Measurements from ENCODE around the gene PCDHGB7.
"Not testable (repeated sequence)": the region's sequence is repeated elsewhere in the genome, so short reads cannot be mapped to it uniquely, and the experiment has no call there.

Gene PCDHGB7

DNA sequence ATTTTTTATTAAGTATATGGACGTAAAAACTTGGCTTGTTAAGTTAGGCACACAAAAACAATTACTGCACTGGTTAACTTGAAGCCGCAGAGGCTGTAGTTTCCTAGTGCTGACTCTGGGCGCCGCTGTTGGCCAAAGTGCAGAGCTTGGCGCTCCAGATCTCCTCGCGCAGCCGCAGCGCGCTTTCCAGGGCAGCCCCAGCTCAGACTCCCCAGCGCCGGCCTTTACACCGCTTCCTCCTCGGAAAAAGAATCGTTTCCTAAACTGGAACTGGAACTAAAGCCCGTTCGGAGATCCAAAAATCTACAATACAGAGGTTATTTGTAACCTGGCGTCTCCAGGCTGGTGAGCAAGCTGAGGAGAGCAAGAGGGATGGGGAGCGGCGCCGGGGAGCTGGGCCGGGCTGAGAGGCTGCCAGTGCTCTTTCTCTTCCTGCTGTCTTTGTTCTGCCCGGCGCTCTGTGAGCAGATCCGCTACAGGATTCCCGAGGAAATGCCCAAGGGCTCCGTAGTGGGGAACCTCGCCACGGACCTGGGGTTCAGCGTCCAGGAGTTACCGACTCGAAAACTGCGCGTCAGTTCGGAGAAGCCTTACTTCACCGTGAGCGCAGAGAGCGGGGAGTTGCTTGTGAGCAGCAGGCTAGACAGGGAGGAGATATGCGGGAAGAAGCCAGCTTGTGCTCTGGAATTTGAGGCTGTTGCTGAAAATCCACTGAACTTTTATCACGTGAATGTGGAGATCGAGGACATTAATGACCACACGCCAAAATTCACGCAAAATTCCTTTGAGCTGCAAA lies 19.5 kb upstream of the PCDHGB7 start, which contains the start of gene PCDHGB5:
TSS of gene PCDHGB5 (plus strand) at position 192 of the 796 bp plus-strand sequence. CDS start at position 373, 181 bp downstream.
- peak; percentile 60 for DNase-seq

DNA sequence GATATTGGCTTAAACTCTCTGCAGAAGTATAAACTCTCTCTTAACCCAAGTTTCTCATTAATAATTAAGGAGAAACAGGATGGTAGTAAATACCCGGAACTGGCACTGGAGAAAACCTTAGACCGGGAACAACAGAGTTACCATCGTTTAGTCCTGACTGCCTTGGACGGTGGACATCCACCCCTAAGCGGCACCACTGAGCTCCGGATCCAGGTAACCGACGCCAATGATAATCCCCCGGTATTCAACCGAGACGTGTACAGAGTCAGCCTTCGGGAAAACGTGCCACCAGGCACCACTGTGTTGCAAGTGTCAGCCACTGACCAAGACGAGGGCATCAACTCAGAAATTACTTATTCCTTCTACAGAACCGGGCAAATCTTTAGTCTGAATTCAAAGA lies 18.9 kb upstream of the PCDHGB7 start:
- no peak for DNase-seq

DNA sequence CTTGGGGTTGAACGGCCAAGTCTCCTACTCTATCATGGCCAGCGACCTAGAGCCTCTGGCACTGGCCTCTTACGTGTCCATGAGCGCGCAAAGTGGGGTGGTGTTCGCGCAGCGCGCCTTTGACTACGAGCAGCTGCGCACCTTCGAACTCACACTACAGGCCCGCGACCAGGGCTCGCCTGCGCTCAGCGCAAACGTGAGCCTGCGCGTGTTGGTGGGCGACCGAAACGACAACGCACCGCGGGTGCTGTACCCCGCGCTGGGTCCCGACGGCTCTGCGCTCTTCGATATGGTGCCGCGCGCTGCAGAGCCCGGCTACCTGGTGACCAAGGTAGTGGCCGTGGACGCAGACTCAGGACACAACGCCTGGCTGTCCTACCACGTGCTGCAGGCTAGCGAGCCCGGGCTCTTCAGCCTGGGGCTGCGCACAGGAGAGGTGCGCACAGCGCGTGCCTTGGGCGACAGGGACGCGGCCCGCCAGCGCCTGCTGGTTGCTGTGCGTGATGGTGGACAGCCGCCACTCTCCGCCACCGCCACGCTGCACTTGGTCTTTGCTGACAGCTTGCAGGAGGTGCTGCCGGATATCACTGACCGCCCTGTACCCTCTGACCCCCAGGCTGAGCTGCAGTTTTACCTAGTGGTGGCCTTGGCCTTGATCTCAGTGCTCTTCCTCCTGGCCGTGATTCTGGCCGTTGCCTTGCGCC lies 17.8 kb upstream of the PCDHGB7 start:
- no peak for DNase-seq

DNA sequence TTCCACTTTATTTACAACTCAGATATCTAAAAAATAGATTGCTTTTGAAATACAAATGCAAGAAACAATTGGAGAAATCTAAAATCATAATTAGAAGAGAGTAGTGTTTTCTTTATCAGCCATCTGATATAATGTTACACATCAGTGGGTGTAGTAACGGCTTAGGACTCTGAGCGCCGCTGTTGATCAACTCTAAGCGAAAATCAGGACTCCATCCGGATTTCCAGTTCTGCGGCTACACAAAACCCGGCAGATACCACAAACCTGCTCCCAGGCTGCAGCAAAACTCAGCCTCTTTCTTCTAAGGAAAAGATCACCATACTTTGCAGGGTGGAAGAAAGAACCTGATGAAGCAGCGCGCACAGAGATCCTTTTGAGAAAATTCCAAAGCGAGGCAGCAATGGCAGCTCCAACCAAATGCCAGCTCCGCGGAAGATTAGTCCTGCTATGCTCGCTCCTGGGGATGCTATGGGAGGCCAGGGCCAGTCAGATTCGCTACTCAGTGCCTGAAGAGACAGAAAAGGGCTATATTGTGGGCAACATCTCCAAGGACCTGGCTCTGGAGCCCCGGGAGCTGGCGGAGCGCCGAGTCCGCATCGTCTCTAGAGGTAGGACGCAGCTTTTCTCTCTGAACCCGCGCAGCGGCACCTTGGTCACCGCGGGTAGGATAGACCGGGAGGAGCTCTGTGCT lies 14.8 kb upstream of the PCDHGB7 start, which contains the start of gene PCDHGA9:
TSS of gene PCDHGA9 (plus strand) at position 226 of the 691 bp plus-strand sequence. CDS start at position 401, 175 bp downstream.
- peak; percentile 37 for DNase-seq

DNA sequence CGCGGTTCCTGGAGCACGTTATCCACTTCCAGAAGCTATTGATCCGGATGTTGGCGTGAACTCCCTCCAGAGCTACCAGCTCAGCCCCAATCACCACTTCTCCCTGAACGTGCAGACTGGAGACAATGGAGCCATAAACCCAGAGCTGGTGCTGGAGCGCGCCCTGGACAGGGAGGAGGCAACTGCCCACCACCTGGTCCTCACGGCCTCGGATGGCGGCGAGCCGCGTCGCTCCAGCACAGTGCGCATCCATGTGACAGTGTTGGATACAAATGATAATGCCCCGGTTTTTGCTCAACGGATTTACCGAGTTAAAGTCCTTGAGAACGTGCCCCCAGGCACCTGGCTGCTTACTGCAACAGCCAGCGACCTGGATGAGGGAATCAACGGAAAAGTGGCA lies 14.1 kb upstream of the PCDHGB7 start:
- DNase-seq = no peak

DNA sequence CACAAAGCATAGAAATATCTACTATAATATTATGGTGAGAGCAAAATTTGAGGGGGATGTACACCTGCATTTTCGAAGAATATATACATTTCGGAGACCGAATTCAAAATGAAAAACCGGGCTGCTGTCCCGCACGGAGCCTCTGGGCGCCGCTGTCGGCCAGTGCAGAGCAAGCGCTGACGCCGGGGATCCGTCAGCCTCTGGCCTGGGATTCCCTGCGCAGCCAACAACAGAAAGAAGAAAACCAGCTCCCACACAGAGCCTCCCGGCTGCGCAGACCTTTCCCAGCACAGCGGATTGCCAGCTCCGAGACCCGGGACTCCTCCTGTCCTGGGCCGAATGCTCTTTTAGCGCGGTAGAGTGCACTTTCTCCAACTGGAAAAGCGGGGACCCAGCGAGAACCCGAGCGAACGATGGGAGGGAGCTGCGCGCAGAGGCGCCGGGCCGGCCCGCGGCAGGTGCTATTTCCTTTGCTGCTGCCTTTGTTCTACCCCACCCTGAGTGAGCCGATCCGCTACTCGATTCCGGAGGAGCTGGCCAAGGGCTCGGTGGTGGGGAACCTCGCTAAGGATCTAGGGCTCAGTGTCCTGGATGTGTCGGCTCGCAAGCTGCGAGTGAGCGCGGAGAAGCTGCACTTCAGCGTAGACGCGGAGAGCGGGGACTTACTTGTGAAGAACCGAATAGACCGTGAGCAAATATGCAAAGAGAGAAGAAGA lies 9.5 kb upstream of the PCDHGB7 start, which contains the start of gene PCDHGB6:
TSS of gene PCDHGB6 (plus strand) at position 232 of the 716 bp plus-strand sequence. CDS start at position 414, 182 bp downstream.
- DNase-seq = peak; percentile 64

DNA sequence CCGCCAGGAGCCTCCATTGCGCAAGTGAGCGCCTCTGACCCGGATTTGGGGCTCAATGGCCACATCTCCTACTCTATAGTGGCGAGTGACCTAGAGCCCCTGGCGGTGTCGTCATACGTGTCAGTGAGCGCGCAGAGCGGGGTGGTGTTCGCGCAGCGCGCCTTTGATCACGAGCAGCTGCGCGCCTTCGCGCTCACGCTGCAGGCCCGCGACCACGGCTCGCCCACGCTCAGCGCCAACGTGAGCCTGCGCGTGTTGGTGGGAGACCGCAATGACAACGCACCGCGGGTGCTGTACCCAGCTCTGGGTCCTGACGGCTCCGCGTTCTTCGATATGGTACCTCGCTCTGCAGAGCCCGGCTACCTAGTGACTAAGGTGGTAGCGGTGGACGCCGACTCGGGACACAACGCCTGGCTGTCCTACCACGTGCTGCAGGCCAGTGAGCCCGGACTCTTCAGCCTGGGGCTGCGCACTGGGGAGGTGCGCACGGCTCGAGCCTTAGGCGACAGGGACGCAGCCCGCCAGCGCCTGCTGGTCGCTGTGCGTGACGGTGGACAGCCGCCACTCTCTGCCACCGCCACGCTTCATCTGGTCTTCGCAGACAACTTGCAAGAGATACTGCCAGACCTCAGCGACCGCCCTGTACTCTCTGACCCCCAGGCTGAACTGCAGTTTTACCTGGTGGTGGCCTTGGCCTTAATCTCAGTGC lies 7.7 kb upstream of the PCDHGB7 start:
- DNase-seq = no peak

DNA sequence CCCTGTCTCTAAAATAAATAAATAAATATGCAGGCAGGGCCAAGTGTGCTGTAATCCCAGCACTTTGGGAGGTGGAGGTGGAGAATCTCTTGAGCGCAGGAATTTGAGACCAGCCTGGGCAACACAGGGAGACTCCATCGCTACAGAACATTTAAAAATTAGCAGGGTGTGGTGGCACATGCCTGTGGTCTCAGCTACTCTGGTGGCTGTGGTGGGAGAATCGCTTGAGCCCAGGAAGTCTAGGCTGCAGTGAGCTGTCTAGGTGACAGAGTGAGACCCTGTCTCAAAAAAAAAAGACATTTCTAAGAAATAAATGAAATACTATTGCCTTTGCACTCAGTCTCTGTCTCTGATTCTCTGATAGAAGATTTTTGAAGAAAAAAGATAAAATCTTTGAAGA lies 5.9 kb upstream of the PCDHGB7 start:
- DNase-seq = no peak

DNA sequence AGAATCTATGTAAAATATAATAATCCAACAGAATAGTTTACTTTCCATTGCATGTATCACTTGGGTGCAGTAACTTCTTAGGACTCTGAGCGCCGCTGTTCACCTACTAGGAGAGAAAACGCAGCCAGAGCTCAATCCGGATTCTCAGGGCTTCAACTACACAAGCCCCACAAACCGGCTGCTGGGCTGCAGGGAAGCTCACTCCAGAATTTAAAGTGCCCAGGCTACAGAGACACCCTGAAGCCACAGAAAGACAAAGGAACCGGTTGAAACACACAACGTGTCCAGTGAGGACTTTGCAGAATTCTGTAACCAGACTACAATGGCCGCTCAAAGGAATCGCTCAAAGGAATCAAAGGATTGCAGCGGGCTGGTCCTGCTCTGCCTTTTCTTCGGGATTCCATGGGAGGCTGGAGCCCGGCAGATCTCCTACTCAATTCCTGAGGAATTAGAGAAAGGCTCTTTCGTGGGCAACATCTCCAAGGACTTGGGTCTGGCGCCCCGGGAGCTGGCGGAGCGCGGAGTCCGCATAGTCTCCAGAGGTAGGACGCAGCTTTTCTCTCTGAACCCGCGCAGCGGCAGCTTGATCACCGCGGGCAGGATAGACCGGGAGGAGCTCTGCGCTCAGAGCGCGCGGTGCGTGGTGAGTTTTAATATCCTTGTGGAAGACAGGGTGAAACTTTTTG lies 4.5 kb upstream of the PCDHGB7 start, which contains the start of gene PCDHGA10:
TSS of gene PCDHGA10 (plus strand) at position 134 of the 686 bp plus-strand sequence. CDS start at position 323, 189 bp downstream.
- peak; percentile 65 for DNase-seq

DNA sequence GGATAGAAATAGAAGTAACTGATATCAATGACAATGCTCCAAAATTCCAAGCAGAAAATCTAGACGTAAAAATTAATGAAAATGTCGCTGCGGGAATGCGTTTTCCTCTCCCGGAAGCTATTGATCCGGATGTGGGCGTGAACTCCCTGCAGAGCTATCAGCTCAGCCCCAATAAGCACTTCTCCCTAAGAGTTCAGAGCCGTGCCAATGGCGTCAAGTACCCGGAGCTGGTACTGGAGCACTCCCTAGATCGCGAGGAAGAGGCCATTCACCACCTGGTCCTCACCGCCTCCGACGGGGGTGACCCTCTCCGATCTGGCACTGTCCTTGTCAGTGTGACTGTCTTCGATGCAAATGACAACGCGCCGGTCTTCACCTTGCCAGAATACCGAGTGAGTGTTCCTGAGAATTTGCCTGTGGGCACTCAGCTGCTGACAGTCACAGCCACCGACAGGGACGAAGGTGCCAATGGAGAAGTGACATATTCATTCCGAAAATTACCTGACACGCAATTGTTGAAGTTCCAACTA lies 3.9 kb upstream of the PCDHGB7 start:
- no peak for DNase-seq

DNA sequence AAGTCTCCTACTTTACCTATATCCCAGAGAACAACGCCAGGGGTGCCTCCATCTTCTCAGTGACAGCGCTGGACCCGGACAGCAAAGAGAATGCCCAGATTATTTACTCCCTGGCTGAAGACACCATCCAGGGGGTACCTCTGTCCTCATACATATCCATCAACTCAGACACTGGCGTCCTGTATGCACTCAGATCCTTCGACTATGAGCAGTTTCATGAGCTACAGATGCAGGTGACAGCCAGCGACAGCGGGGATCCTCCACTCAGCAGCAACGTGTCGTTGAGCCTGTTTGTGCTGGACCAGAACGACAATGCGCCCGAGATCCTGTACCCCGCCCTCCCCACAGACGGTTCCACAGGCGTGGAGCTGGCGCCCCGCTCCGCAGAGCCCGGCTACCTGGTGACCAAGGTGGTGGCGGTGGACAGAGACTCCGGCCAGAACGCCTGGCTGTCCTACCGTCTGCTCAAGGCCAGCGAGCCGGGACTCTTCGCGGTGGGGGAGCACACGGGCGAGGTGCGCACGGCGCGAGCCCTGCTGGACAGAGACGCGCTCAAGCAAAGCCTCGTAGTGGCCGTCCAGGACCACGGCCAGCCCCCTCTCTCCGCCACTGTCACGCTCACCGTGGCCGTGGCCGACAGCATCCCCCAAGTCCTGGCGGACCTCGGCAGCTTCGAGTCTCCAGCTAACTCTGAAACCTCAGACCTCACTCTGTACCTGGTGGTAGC lies 2.8 kb upstream of the PCDHGB7 start:
- not testable (repeated sequence) for DNase-seq

DNA sequence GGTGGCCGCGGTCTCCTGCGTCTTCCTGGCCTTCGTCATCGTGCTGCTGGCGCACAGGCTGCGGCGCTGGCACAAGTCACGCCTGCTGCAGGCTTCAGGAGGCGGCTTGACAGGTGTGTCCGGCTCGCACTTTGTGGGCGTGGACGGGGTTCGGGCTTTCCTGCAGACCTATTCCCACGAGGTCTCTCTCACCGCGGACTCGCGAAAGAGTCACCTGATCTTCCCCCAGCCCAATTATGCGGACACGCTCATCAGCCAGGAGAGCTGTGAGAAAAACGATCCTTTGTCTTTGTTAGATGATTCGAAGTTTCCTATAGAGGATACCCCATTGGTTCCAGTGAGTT lies 2.2 kb upstream of the PCDHGB7 start:
- not testable (repeated sequence) for DNase-seq

DNA sequence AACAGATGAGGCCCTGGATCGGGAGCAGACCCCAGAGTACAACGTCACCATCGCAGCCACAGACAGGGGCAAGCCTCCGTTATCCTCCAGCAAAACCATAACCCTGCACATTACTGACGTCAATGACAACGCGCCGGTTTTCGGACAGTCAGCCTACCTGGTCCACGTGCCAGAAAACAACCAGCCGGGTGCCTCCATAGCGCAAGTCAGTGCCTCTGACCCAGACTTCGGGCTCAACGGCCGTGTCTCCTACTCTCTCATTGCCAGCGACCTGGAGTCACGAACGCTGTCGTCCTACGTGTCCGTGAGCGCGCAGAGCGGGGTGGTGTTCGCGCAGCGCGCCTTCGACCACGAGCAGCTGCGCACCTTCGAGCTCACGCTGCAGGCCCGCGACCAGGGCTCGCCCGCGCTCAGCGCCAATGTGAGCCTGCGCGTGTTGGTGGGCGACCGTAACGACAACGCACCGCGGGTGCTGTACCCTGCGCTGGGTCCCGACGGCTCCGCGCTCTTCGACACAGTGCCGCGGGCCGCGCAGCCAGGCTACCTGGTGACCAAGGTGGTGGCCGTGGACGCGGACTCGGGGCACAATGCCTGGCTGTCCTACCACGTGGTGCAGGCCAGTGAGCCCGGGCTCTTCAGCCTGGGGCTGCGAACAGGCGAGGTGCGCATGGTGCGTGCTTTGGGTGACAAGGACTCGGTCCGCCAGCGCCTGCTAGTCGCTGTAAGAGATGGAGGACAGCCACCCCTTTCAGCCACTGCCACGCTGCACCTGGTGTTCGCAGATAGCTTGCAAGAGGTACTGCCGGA lies 1.8 kb downstream of the PCDHGB7 start:
- no peak for DNase-seq

DNA sequence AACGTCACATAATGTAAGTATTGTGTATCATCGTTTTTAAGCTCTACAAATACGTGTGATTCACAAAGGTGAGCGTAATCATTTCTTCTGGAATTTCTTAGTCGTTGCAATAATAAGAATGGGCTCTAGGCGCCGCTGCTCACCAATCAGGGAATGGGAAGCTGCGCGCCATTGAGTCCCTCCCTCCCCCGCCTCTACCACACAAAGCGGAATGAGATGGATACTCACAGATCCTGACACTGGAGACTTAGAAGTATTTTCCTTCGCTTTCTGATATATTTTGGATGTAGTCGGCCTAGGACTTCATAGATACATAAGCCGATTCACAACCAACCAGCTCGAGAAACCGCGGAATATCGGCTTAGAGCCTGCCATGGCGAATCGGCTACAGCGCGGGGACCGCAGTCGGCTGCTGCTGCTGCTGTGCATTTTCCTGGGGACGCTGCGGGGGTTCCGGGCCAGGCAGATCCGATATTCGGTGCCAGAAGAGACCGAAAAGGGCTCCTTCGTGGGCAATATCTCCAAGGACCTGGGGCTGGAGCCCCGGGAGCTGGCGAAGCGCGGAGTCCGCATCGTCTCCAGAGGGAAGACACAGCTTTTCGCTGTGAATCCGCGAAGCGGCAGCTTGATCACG lies 3.5 kb downstream of the PCDHGB7 start, which contains the start of gene PCDHGA11:
TSS of gene PCDHGA11 (plus strand) at position 197 of the 634 bp plus-strand sequence. CDS start at position 374, 177 bp downstream.
- peak; percentile 69 for DNase-seq

DNA sequence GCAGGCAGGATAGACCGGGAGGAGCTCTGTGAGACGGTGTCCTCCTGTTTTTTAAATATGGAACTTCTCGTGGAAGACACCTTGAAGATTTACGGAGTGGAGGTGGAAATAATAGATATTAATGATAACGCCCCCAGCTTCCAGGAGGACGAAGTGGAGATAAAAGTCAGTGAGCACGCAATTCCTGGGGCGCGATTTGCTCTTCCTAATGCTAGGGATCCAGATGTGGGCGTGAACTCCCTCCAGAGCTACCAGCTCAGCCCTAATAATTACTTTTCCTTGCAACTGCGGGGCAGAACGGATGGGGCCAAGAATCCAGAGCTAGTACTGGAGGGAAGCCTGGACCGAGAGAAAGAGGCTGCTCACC lies 4.0 kb downstream of the PCDHGB7 start:
- DNase-seq = no peak

DNA sequence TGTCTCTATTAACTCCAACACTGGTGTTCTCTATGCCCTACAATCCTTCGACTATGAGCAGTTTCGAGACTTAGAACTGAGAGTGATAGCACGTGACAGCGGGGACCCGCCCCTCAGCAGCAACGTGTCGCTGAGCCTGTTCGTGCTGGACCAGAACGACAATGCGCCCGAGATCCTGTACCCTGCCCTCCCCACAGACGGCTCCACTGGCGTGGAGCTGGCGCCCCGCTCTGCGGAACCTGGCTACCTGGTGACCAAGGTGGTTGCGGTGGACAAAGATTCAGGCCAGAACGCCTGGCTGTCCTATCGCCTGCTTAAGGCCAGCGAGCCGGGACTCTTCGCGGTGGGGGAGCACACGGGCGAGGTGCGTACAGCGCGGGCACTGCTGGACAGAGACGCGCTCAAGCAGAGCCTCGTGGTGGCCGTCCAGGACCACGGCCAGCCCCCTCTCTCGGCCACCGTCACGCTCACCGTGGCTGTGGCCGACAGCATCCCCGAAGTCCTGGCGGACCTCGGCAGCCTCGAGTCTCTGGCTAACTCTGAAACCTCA lies 5.3 kb downstream of the PCDHGB7 start:
- no peak for DNase-seq

DNA sequence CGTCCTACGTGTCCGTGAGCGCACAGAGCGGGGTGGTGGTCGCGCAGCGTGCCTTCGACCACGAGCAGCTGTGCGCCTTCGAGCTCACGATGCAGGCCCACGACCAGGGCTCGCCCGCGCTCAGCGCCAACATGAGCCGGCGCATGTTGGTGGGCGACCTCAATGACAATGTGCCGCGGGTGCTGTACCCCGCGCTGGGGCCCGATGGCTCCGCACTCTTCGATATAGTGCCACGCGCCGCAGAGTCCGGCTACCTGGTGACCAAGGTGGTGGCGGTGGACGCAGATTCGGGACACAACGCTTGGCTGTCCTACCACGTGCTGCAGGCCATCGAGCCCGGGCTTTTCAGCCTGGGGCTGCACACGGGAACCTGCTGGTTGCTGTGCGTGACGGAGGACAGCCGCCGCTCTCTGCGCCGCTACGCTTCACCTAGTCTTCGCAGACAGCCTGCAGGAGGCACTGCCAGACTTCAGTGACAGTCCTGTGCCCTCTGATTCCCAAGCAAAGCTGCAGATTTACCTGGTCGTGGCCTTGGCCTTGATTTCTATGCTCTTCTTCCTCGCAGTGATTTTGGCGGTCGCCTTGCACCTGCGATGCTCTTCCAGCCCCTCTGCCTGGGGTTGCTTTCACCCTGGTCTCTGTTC lies 10.4 kb downstream of the PCDHGB7 start:
- DNase-seq = no peak
